ENCODE measurements around the gene HMGB2. TPM values are rescaled to one million over a fixed set of nuclear protein-coding genes. Genes with fewer than 3 reads are reported as not detected.

HMGB2 gene
- total RNA-seq, 4 donors from 2014 or later, result 13.3 to 47.8 (median 30.7) TPM

DNA sequence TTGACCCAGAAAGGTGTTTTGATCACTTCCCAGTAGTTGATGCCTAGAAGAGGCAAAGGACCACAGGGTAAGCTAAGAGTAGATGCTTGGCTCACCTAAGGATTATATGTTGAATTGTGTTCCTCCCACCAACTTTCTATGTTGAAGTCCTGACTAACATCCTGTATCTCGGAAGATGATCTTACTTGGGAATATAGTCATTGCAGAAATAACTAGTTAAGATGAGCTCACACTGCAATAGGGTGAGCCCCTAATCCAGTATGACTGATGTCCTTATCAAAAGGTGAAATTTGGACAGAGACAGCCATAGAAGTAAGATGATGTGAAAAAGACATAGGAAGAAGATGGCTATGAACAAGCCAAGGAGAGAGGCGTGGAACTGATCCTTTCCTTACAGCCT lies 3.3 kb upstream of the HMGB2 start:
- 98 to 100% methylated on average over 2 of the region's 2 CpGs for WGBS, 2 donors
- no peak for TF ChIP-seq POLR2A (IDR thresholded peaks at IDR 0.05)
- TF ChIP-seq, protein P1, sequence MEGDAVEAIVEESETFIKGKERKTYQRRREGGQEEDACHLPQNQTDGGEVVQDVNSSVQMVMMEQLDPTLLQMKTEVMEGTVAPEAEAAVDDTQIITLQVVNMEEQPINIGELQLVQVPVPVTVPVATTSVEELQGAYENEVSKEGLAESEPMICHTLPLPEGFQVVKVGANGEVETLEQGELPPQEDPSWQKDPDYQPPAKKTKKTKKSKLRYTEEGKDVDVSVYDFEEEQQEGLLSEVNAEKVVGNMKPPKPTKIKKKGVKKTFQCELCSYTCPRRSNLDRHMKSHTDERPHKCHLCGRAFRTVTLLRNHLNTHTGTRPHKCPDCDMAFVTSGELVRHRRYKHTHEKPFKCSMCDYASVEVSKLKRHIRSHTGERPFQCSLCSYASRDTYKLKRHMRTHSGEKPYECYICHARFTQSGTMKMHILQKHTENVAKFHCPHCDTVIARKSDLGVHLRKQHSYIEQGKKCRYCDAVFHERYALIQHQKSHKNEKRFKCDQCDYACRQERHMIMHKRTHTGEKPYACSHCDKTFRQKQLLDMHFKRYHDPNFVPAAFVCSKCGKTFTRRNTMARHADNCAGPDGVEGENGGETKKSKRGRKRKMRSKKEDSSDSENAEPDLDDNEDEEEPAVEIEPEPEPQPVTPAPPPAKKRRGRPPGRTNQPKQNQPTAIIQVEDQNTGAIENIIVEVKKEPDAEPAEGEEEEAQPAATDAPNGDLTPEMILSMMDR (IDR thresholded peaks at IDR 0.05), result no peak
- no peak overlapping the region for H3K4me3 ChIP-seq (replicated peaks in 1 of 3)
- no peaks in the 10 kb centered on the region for H3K27me3 ChIP-seq
- no peak overlapping the region for H3K27ac ChIP-seq
- no peaks in the 10 kb centered on the region for H3K36me3 ChIP-seq
- H3K9me3 ChIP-seq, result no peaks in the 10 kb centered on the region
- DNase-seq, result no peak
- intact Hi-C loops (cut with DNase I), result no loop called here
- peaks cover 4 to 9% of the 10 kb centered on the region in 2 donors for H3K4me1 ChIP-seq

DNA sequence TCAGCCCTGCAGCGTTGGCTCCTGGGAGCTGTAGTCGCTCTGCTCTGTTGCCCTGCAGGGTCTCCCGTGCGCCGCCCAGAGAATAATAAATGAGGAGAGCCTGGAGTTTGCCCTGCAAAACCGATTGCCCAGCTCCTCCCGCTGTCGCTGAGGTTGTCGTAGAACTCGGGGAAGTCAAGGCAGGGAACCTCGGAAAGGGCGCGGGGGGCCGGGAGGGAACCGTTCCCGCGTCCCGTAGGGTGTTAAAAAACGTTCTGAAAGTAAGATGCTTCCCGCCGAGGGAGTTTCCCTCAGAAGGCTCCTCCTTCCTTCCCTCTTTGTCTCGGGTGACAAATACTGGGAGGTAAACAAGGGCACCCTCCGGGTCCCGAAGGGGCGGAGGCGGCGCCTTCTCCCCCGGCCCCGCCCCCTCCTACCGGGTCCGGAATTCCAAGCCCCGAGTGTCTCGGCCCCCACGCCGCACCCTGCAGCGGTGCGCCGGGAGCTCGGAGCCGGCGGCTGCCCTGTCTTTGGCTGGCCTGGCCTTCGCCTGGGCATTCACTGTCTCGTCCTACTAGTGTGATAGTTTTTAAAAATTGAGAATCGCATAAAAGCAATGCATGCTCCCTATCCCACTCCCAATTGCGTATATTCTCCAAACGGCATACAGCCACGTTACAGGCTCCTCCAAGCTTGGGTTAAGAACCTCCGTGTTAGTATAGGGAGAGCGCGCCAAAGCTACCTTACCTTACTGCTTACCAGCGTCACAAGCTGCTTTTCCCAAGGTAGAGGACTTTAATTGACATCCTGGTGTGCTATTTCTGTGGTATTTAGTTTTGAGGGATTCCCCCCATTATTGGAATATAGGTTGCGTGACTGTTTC lies 964 bp upstream of the HMGB2 start:
- DNase-seq, result peak; percentile 66 to 69

DNA sequence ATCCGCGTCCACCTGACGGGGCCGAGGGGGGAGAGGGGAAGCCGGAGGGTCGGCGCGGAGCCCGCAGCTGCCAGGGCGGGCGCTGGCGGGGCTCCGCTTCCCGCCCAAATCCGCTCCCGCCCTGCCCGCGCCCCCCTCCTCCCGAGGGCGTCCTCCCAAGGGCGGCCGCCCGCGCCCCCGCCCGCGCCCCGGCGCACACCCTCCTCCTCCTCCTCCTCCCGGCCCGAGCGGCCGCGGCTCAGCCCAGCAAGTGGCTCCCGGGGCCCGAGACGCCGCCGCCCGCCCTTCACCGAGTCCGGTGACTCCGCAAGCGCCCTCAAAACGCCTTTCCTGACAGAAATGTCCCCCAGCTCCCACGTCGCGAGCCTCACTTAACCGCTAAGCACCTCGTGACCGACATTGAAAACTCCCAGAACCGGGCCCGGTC lies 487 bp downstream of the HMGB2 start:
- peak overlapping the region; percentile 91 to 100 (median 96) for H3K27ac ChIP-seq
- peak overlapping the region; percentile 65 to 92 (median 73) for H3K4me3 ChIP-seq (replicated peaks in 1 of 3)
- peaks cover 4 to 18% of the 10 kb centered on the region in 2 donors for H3K4me1 ChIP-seq
- TF ChIP-seq, protein P1 (IDR thresholded peaks at IDR 0.05), result no peak
- TF ChIP-seq POLR2A (IDR thresholded peaks at IDR 0.05), result no peak
- peak; percentile 66 to 70 for DNase-seq
- no peaks in the 10 kb centered on the region for H3K9me3 ChIP-seq
- intact Hi-C loops (cut with DNase I), result loop anchor here (2.0 kb wide), 1 partner anchor 37 kb away; the partner anchor contains the start of gene SAP30
- H3K36me3 ChIP-seq, result peaks cover 0 to 13% of the 10 kb centered on the region in 2 donors
- WGBS, 2 donors, result 0 to 1% methylated on average over 13 to 52 of the region's 53 CpGs
- H3K27me3 ChIP-seq, result no peaks in the 10 kb centered on the region

More for the DNA sequence above, 964 bp upstream of the HMGB2 start:
- H3K4me3 ChIP-seq (replicated peaks in 1 of 3), result peak overlapping the region; percentile 52 to 73 (median 63)
- H3K27ac ChIP-seq, result peak overlapping the region; percentile 47 to 66 (median 52)
- peaks cover 0 to 10% of the 10 kb centered on the region in 2 donors for H3K36me3 ChIP-seq
- intact Hi-C loops (cut with DNase I), result no loop called here
- peak in 1 of 2 donors; percentile 40 for TF ChIP-seq POLR2A (IDR thresholded peaks at IDR 0.05)
- TF ChIP-seq, protein P1 (IDR thresholded peaks at IDR 0.05), result no peak
- H3K27me3 ChIP-seq, result no peaks in the 10 kb centered on the region
- 2 to 4% methylated on average over 28 to 39 of the region's 52 CpGs for WGBS, 2 donors
- no peaks in the 10 kb centered on the region for H3K9me3 ChIP-seq
- peaks cover 4 to 18% of the 10 kb centered on the region in 2 donors for H3K4me1 ChIP-seq

DNA sequence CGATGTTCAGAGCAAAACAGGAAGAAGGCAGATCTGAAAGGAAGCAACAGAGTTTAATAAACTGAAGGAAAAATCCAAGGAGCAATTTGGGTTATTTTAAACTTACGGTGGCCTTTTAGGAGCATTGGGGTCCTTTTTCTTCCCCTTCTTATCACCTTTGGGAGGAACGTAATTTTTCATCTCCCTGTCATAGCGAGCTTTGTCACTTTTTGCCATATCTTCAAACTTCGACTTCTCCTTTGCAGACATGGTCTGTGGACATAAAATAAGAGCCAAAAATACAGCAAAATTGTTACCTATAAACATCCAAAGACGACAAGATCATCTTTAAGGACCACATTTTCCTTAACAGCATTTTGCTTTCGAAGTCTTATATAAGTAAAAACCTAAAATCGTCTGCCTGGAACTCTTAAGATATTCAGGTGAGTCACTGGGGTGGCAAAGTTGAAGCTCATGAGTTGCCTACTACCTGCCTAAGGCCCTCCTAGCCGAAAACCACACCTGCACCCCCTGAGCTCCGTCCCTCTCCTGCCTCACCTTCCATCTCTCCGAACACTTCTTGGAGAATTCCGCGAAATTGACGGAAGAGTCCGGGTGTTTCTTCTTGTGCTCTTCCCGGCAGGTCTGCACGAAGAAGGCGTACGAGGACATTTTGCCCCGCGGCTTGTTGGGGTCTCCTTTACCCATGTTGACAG lies 1.0 kb downstream of the HMGB2 start:
- peaks cover 4 to 18% of the 10 kb centered on the region in 2 donors for H3K4me1 ChIP-seq
- H3K27ac ChIP-seq, result peak overlapping the region; percentile 91 to 100 (median 96)
- H3K9me3 ChIP-seq, result no peaks in the 10 kb centered on the region
- intact Hi-C loops (cut with DNase I), result loop anchor here (2.0 kb wide), 1 partner anchor 38 kb away; the partner anchor contains the start of gene SAP30
- peaks cover 0 to 19% of the 10 kb centered on the region in 2 donors for H3K36me3 ChIP-seq
- TF ChIP-seq, protein P1 (IDR thresholded peaks at IDR 0.05), result no peak
- TF ChIP-seq POLR2A (IDR thresholded peaks at IDR 0.05), result no peak
- WGBS, 2 donors, result 9 to 11% methylated on average over 20 to 21 of the region's 21 CpGs
- no peaks in the 10 kb centered on the region for H3K27me3 ChIP-seq
- DNase-seq, result peak in 1 of 2 donors; percentile 22
- H3K4me3 ChIP-seq (replicated peaks in 1 of 3), result peak overlapping the region; percentile 65 to 92 (median 73)
